ENCODE data around the gene HPX.

HPX gene

DNA sequence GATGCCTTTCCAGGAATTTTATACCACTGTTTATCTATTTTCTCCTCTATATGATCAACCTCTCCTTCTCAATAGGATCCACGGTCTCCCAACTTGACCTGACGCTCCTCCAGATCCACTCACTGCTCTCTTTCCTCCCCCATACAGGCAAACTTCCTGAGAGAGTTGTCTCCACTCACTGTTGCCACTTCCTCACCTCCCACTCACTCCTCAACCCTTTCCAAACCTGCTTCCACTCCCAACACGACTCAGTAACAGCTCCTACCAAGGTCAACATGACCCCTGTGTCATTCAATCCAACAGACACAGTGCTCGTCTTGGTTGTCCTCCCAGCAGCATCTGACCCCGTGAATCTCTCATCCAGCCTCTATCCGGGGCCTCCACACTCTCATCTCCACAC is 25.0 kb downstream of the HPX start:
- no peaks in the 10 kb centered on the region for H3K36me3 ChIP-seq (ENCODE audit: control insufficient read depth, insufficient read depth, low read length)
- TF ChIP-seq, protein P1, sequence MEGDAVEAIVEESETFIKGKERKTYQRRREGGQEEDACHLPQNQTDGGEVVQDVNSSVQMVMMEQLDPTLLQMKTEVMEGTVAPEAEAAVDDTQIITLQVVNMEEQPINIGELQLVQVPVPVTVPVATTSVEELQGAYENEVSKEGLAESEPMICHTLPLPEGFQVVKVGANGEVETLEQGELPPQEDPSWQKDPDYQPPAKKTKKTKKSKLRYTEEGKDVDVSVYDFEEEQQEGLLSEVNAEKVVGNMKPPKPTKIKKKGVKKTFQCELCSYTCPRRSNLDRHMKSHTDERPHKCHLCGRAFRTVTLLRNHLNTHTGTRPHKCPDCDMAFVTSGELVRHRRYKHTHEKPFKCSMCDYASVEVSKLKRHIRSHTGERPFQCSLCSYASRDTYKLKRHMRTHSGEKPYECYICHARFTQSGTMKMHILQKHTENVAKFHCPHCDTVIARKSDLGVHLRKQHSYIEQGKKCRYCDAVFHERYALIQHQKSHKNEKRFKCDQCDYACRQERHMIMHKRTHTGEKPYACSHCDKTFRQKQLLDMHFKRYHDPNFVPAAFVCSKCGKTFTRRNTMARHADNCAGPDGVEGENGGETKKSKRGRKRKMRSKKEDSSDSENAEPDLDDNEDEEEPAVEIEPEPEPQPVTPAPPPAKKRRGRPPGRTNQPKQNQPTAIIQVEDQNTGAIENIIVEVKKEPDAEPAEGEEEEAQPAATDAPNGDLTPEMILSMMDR (IDR thresholded peaks at IDR 0.05; ENCODE audit: insufficient read depth, low read length, poor library complexity, severe bottlenecking): no peak
- no peak for DNase-seq (ENCODE audit: extremely low read depth, insufficient read length)
- H3K4me3 ChIP-seq (replicated peaks; ENCODE audit: low read depth, low read length): no peak overlapping the region
- H3K27me3 ChIP-seq (replicated peaks; ENCODE audit: control insufficient read depth, insufficient read depth, low read length): peaks cover 2% of the 10 kb centered on the region

DNA sequence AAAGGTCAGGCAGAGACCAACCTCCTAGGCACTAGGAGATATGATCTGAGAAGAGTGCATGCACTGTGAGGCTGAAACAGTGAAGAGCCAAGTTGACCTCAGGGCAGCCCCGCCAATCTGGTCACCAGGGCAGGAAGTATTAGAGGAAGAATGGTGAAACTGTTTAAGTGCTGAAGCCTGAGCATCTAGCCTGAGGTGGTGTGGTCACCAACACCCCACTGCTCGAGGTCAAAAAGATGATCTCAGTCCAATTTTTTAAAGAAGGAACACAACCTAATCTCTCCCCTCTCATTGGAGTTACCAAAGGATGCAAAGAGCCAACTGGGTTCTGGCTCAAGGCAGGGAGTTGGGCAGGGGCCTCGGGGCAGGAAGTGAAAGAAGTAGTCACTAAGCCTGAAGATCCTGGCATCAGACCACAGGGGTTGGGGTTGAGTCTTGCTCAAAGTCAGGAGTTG is 25.9 kb downstream of the HPX start:
- no peak for DNase-seq (ENCODE audit: extremely low read depth, insufficient read length)
- TF ChIP-seq, protein P1 (IDR thresholded peaks at IDR 0.05; ENCODE audit: insufficient read depth, low read length, poor library complexity, severe bottlenecking): no peak
- no peak overlapping the region for H3K4me3 ChIP-seq (replicated peaks; ENCODE audit: low read depth, low read length)
- peaks cover 2% of the 10 kb centered on the region for H3K27me3 ChIP-seq (replicated peaks; ENCODE audit: control insufficient read depth, insufficient read depth, low read length)
- H3K36me3 ChIP-seq (ENCODE audit: control insufficient read depth, insufficient read depth, low read length): no peaks in the 10 kb centered on the region

DNA sequence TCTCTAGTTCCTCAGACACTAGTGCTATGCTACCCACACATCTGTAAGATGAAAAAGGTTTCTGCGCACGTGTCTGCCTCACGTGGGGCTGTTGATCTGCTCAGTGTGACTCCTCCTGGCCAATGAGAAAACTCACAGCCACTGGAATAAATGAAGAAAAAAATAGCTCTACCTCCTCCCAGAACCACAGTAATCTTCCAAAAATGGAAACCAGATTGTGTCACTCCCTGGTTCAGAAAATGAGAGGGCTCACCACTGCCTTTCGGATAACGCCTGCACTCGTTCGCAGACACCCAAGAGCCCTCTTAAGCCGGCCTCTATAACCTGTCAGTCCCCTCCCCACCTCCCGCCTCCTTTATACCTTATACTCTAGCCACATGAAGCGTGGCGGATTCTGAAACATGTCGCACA is 27.0 kb downstream of the HPX start:
- no peaks in the 10 kb centered on the region for H3K36me3 ChIP-seq (ENCODE audit: control insufficient read depth, insufficient read depth, low read length)
- peaks cover 2% of the 10 kb centered on the region for H3K27me3 ChIP-seq (replicated peaks; ENCODE audit: control insufficient read depth, insufficient read depth, low read length)
- no peak overlapping the region for H3K4me3 ChIP-seq (replicated peaks; ENCODE audit: low read depth, low read length)
- no peak for DNase-seq (ENCODE audit: extremely low read depth, insufficient read length)
- TF ChIP-seq, protein P1 (IDR thresholded peaks at IDR 0.05; ENCODE audit: insufficient read depth, low read length, poor library complexity, severe bottlenecking): no peak

DNA sequence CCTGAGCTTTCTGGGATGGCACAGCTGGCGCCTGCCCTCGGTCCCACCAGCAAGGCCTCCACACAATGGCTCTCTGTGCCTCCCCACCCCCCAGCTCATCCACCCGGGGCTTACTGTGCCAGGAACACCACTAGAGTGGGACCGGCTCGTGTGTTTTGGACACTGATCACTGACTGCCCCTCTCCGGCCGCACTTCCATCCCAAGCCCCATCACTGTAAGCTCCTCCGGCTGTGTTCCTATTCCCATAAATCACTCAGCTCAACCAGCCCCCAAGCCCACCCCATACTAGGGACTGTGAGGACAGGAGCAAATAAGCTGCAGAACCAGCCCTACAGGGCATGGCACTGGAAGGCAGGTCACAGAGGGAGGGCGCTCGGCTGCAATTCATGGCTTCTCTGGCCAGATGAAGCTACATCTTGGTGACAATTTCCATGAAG is 29.2 kb downstream of the HPX start:
- no peak for DNase-seq (ENCODE audit: extremely low read depth, insufficient read length)
- H3K36me3 ChIP-seq (ENCODE audit: control insufficient read depth, insufficient read depth, low read length): no peaks in the 10 kb centered on the region
- TF ChIP-seq, protein P1 (IDR thresholded peaks at IDR 0.05; ENCODE audit: insufficient read depth, low read length, poor library complexity, severe bottlenecking): no peak
- H3K27me3 ChIP-seq (replicated peaks; ENCODE audit: control insufficient read depth, insufficient read depth, low read length): no peaks in the 10 kb centered on the region; the same call in 1 of the 2 replicates
- H3K4me3 ChIP-seq (replicated peaks; ENCODE audit: low read depth, low read length): no peak overlapping the region

DNA sequence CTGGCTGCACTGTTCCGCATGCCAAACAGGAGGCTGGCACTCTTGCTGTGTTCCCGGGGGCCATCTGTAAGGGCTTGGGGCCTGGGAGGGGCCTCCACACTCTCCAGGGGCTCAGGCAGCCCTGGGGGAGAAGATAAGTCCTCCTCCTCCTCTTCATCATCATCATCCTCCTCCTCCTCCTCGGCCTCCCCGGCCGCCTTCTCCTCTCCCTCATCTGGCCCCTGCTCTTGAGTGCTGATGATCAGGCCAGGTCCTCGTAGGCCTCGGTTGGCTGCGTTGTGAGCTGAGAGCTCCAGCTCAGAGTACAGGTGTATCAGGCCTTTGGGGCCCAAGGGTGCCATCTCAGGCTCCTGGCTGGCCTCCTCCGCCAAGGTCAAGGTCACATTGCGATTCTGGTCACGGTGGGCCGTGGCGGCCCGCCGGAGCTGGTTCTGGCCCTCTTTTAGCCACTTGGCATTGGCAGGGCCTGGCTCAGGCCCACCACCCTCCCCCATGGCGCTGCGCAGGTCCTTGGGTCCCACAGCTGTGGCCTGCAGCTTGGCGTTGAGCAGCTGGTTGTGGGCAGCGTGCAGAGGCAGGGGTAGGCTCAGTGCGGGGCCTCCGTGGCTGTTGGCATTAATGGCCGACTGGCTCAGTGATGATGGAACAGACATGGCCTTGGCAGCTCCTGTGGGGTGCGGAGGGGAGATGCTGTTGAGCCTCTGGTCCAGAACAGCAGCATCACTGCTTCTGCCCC is 29.9 kb downstream of the HPX start:
- Histone ChIP-seq H3K36me3 (ENCODE audit: control insufficient read depth, insufficient read depth, low read length) (no peaks in the 10 kb centered on the region), H3K27me3 (replicated peaks; ENCODE audit: control insufficient read depth, insufficient read depth, low read length) (no peaks in the 10 kb centered on the region; the same call in 1 of the 2 replicates), H3K4me3 (replicated peaks; ENCODE audit: low read depth, low read length) (no peak overlapping the region)
- DNase-seq (ENCODE audit: extremely low read depth, insufficient read length): no peak
- TF ChIP-seq, protein P1 (IDR thresholded peaks at IDR 0.05; ENCODE audit: insufficient read depth, low read length, poor library complexity, severe bottlenecking): no peak

Data from GM06990 (cell line).